NB4 (cell line): ENCODE data around the gene DCLRE1C.
"Not testable (repeated sequence)": the region's sequence is repeated elsewhere in the genome, so short reads cannot be mapped to it uniquely, and the experiment has no call there.

ENCODE experiments used
- MYC ChIP-seq: IDR thresholded peaks from 2 replicates; pipeline ENCODE4 v1.6.1; 2011; ENCODE audit warnings: low read depth, low read length
- POLR2A ChIP-seq: IDR thresholded peaks from 2 replicates; pipeline ENCODE4 v1.6.1; 2011; ENCODE audit warnings: mild to moderate bottlenecking; ENCODE audit not compliant: insufficient read length; ENCODE audit errors: extremely low read depth
- TF ChIP-seq, protein P1 (sequence below): IDR thresholded peaks from one replicate; pipeline ENCODE4 v1.5.1; 2012; ENCODE audit warnings: low read depth, low read length

GRCh38 chr10:14942950-14943338 is 11.0 kb downstream of the DCLRE1C start:
- TF ChIP-seq, protein P1, sequence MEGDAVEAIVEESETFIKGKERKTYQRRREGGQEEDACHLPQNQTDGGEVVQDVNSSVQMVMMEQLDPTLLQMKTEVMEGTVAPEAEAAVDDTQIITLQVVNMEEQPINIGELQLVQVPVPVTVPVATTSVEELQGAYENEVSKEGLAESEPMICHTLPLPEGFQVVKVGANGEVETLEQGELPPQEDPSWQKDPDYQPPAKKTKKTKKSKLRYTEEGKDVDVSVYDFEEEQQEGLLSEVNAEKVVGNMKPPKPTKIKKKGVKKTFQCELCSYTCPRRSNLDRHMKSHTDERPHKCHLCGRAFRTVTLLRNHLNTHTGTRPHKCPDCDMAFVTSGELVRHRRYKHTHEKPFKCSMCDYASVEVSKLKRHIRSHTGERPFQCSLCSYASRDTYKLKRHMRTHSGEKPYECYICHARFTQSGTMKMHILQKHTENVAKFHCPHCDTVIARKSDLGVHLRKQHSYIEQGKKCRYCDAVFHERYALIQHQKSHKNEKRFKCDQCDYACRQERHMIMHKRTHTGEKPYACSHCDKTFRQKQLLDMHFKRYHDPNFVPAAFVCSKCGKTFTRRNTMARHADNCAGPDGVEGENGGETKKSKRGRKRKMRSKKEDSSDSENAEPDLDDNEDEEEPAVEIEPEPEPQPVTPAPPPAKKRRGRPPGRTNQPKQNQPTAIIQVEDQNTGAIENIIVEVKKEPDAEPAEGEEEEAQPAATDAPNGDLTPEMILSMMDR: not testable (repeated sequence)
- not testable (repeated sequence) for TF ChIP-seq POLR2A, MYC
